NCI-H446 treated with DMSO at 0.1 percent for 48 hours (cell line): ENCODE data around the gene LILRB4.
"Not testable (repeated sequence)": the region's sequence is repeated elsewhere in the genome, so short reads cannot be mapped to it uniquely, and the experiment has no call there.

Experiments used
- DNase-seq: peaks from one replicate; lab custom pipeline; 2025; lab: John Stamatoyannopoulos, UW

The LILRB4 gene

DNA sequence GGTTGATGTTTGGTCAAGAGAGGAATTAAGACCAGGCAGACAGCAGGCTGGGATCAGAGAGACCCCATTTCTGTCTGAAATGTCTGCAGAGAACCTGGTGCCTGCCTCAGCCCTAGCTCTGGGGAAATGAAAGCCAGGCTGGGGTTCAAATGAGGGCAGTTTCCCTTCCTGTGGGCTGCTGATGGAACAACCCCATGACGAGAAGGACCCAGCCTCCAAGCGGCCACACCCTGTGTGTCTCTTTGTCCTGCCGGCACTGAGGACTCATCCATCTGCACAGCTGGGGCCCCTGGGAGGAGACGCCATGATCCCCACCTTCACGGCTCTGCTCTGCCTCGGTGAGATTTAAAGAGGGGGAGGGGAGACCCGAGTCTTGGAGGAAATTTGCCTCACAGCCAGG lies at the start of gene LILRB4:
TSS of gene LILRB4 (plus strand) at position 256 of the 400 bp plus-strand sequence. CDS start at position 305, 49 bp downstream.
- DNase-seq: no peak

DNA sequence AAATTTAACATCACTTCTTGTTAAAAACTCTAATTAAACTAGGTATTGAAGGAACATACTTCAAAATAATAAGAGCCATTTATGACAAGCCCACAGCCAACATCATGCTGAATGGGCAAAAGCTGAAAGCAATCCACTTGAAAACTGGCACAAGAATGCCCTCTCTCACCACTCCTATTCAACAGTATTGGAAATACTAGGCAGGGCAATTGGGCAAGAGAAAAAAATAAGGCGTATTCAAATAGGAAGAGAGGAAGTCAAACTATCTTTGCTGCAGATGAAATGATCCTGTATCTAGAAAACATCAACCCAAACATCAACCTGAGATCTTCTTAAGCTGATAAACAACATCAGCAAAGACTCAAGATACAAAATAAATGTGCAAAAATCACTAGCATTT lies 48.1 kb upstream of the LILRB4 start:
- no peak for DNase-seq

GRCh38 chr19:54616057-54616456 lies 46.7 kb upstream of the LILRB4 start:
- no peak for DNase-seq

- no peak for DNase-seq
Observed at GRCh38 chr19:54616821-54617560, 45.8 kb upstream of the LILRB4 start.

DNA sequence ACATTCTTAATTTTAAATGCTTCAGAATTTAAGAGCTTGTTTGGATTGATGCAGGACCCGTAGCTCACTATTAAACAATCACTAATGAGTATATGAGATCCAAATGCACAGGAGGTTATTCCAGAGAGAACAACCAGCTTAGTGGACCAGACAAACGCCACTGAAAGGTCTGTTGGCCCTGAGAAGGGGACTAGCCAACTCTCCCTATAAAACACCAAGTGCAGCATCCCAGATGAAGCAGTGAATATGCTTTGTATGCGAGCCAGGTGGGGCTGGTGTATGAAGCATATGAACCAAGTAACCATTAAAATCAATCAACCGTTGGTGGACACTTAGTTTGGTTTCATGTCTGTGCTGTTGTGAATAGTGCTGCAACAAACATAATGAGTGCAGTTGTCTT lies 42.3 kb upstream of the LILRB4 start:
- DNase-seq: no peak

DNA sequence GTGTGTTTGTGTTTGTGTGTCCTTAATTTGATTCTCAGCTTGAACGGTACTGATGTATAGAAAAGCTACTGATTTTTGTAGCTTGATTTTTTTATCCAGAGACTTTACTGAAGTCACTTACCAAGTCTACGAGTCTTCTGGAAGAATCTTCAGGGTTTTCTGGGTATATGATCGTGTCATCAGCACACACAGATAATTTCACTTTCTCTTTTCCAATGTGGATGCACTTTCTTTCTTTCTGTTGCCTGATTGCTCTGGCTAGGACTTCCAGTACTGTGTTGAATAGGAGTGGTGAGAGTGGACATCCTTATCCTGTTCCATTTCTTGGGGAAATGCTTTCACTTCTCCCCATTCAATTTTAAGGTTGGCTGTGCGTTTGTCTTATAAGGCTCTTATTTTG lies 40.4 kb upstream of the LILRB4 start:
- DNase-seq: no peak

- not testable (repeated sequence) for DNase-seq
Observed at GRCh38 chr19:54624234-54624633, 38.6 kb upstream of the LILRB4 start.

DNA sequence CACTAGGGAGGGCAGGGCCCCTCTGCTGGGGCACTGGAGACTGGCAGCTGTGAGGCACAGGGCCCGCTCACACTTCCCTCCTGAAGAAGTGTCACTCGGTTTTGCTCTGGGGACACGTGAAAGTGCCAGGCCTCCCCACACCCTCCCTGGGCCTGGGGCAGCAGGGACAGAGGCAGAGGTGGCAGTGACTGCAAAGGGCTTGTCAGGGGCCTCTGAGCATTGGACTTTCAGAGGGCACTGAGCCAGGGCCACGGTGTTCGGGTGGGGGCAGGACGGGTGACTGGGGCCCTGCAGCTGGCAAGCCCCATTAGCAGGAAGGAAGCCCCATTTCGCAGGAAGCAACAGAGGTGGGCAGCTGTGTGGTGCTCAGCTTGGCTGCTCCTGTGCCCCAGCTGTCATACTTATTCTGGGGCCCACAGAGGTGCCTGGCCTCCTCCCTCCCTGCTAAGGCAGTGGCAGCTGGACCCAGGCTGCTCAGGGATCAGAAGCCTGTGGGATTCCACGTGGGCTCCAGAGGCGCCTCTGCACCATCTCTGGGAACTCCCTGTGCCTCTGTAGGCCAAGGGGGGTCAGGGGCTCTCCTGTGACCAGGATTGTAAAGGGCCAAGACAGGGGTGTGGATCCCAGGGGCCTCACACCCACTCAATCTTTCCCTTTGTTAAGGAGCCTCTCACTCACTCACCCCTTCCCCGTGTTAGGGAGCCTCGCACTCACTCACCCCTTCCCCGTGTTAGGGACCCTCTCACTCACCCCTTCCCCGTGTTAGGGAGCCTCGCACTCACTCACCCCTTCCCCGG lies 37.7 kb upstream of the LILRB4 start:
- DNase-seq: not testable (repeated sequence)

GRCh38 chr19:54626757-54627156 lies 36.0 kb upstream of the LILRB4 start:
- no peak for DNase-seq

DNA sequence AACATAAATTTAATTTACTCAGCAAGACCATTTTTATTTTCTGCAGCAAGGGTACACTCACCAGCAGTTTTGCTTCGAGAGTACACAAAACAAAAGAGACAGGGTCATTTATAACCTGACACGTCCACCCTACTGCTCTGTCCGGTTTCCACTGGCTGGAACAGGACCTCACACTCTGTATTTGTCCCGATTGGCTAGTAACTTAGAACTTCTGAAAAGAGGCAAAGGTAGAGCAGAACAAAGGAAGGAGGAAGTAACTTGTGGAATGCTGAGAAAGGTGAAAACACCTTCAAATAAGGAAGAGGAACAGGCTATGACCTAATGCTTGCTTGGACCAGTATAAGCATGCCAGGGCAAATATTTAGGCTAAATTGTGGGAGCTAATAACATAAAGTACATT lies 34.9 kb upstream of the LILRB4 start:
- not testable (repeated sequence) for DNase-seq

GRCh38 chr19:54630262-54630661 lies 32.5 kb upstream of the LILRB4 start, which contains the start of gene LILRB1:
Gene LILRB1, plus strand, starts transcription at chr19:54630484. Its CDS starts 590 bp downstream, at chr19:54631074.
- not testable (repeated sequence) for DNase-seq

DNA sequence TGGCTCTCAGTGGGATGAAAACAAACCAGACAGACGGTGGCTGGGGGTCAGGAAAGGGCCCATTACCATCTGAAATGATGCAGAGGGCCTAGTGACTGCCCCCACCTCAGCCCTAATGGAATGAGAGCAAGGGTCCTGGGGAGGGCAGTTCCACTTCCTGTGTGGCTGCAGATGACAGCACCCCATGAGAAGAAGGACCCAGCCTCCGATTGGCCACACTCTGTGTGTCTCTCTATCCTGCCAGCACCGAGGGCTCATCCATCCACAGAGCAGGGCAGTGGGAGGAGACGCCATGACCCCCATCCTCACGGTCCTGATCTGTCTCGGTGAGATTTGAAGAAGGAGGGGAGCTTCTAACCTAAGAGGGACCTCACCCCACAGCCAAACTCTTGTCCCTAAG lies 32.0 kb upstream of the LILRB4 start:
- DNase-seq: no peak

DNA sequence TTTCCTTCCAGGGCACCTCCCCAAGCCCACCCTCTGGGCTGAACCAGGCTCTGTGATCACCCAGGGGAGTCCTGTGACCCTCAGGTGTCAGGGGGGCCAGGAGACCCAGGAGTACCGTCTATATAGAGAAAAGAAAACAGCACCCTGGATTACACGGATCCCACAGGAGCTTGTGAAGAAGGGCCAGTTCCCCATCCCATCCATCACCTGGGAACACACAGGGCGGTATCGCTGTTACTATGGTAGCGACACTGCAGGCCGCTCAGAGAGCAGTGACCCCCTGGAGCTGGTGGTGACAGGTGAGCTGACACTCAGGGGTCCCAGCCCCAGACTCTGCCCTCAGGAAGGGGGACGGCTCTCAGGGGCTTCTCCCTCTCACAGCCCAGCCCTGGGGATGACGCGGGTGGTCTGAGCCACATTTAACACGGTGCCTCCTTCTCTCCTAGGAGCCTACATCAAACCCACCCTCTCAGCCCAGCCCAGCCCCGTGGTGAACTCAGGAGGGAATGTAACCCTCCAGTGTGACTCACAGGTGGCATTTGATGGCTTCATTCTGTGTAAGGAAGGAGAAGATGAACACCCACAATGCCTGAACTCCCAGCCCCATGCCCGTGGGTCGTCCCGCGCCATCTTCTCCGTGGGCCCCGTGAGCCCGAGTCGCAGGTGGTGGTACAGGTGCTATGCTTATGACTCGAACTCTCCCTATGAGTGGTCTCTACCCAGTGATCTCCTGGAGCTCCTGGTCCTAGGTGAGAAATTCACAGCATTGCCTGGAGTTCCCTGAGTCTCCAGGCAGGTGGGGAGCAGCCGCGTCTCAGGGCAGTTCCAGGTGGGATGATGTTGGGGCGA lies 31.1 kb upstream of the LILRB4 start:
- DNase-seq: not testable (repeated sequence)

- not testable (repeated sequence) for DNase-seq
Observed at GRCh38 chr19:54632517-54632916, 30.3 kb upstream of the LILRB4 start.

GRCh38 chr19:54633401-54633800 lies 29.4 kb upstream of the LILRB4 start:
- DNase-seq: no peak

- not testable (repeated sequence) for DNase-seq
Observed at GRCh38 chr19:54636081-54636480, 26.7 kb upstream of the LILRB4 start.

DNA sequence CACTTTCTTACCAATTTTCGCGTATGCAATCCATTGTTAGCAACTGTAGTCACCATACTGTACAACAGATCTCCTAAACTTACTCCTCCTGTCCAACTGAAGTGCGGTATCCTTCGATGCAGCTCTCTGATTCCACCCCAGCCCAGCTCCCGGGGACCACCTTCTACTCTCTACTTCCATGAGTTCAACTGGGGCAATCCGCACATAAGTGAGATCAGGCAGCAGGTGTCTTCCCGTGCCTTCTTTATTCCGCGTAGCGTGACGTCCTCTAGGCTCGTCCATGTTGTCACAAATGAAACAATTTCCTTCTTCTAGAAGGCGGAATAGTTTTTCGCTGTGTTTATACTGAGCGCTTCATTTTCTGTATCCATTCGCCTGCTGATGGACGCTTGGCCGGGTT lies 24.1 kb upstream of the LILRB4 start:
- DNase-seq: no peak

DNA sequence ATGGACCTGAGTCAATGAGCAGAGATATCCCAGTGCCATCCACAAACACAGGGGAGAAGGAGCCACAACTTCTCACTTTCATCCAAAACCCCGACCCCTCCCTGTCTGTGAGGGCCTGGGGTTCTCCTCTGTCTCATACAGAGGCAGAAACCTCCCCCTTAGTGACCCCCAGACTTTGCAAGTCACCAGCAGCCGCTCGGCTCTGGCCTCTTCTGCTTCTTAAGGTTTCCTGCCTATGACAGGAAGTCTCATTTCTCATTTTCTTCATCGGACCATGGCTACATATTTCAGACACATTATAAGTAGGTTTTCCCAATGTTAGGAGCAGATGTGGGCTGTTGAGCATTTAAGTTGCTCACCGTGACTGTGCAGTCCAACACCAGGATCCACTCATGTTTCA lies 19.8 kb upstream of the LILRB4 start:
- not testable (repeated sequence) for DNase-seq

DNA sequence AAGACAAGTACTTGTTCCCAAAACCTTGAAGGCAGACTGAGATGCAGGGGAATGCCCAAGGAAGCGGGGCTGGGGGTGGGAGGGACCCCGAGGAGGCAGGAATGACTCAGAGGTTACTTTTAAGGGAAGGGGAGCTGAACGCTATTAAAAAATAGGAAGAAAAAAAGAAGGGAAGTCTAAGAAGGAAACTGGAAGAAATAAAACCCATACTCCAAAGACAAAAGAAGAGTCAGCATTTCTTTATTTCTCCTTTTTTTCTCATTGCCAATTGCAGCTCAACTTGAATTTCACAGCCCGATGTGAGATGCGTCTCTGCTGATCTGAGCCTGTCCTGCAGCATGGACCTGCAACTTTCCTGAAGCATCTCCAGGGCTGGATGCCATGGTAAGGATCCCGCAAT lies 19.2 kb upstream of the LILRB4 start:
- not testable (repeated sequence) for DNase-seq

DNA sequence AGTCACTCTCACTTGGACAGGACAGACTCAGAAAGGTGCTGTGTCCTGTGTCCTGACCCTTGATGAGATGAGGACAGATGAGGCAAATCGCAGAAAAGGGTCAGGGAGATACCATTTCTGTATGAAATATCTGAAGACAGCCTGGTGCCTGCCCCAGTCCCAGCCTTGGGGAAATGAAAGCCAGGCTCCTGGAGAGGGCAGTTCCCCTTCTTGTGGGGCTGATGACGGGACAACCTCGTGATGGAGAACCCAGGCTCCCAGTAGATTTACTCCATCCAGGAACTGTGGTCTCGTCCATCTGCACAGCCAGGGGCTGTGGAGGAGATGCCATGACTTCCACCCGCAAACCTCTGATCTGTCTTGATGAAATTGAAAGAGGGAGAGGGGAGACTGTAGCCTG lies 18.7 kb upstream of the LILRB4 start:
- DNase-seq: no peak

DNA sequence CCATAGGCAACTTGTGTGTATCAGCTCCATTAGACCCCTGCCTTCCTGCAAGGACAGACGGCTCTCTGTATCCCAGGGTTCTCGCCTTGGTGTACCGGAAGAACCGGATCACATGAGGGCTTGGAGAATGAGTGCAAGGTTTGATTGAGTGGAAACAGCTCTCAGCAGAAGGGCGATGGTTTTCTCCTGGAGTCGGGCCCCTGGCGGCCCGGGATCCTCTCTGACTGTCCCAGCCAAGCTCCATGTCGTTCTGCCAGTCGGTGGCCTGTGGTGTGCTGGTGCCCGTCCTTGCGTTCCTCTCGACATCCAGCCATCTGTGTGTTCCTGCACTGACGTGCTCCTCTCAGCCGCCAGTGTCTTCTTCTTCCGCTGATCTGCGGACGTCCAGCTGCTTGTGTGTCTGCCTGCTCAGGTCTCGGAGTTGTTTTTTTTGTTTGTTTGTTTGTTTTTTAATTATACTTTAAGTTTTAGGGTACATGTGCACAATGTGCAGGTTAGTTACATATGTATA lies 16.4 kb upstream of the LILRB4 start:
- no peak for DNase-seq

DNA sequence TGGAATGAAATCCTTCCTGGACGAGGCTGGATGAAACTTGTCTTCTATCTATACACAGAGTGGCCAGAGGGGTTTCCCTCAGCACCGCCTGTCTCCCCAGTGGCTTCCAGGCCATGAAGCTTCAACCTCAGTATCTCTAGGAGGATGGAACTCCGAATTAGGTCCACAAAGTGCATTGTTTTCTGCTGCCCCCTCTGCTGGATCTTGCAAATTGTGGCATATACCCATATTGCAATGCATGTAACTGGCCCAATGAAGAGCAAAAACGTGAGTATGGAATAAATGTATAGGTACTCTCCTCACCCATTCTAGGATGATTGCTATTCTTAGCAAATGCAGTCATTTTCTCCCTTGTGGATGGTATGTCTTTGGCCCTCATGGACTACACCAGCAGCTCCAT lies 14.7 kb upstream of the LILRB4 start:
- DNase-seq: no peak
